Astrocyte (in vitro differentiated cells and primary cell): ENCODE data around the gene ABHD17C.

Experiments used
- CTCF ChIP-seq: IDR thresholded peaks from 2 replicates; pipeline ENCODE4 v1.5.1; 2011; ENCODE audit warnings: low read depth, mild to moderate bottlenecking, inconsistent platforms, low read length, moderate library complexity; ENCODE audit not compliant: insufficient read depth
- EZH2 ChIP-seq: IDR thresholded peaks from 2 replicates; pipeline ENCODE4 v1.6.1; 2012; ENCODE audit warnings: mild to moderate bottlenecking, low read length, inconsistent platforms; ENCODE audit not compliant: insufficient read depth

GRCh38 chr15:80701676-80702311, 6.7 kb downstream of the ABHD17C start:
- TF ChIP-seq CTCF (no peak), EZH2 (no peak)
